Hematopoietic multipotent progenitor cell treated with erythropoietin and hydrocortisone succinate and interleukin-3 and kit ligand, for 17 days (in vitro differentiated cells): ENCODE measurements around the gene BSND.
"Not testable (repeated sequence)": the region's sequence is repeated elsewhere in the genome, so short reads cannot be mapped to it uniquely, and the experiment has no call there.

Source experiments
- DNase-seq: peaks from one replicate; pipeline ENCODE4 v3.0.0-alpha.2; 2015; ENCODE audit warnings: low spot score

The BSND gene

DNA sequence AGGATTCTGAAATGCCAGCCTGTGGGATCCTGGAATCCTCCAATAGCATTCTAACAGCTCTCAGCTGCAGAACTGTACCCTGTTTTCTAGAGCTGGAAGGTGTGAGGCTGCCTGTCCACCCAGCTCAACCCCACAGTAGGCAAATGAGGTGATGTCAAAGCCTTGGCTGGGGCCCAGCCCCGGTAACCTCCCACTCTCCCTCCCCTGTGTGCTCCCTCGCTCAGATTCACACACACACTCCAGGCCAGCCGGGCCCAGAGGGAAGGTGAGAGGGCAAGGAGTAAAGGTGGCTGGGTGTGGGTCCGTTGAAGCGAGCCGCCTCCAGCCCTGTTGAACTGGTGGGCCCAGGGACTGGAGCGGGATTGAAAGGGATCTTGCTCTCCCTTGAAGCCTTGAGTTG lies at the start of gene BSND:
Gene BSND (plus strand): TSS at position 257 of the 400 bp plus-strand sequence. CDS start 254 bp downstream, outside the sequence.
- DNase-seq, result no peak

DNA sequence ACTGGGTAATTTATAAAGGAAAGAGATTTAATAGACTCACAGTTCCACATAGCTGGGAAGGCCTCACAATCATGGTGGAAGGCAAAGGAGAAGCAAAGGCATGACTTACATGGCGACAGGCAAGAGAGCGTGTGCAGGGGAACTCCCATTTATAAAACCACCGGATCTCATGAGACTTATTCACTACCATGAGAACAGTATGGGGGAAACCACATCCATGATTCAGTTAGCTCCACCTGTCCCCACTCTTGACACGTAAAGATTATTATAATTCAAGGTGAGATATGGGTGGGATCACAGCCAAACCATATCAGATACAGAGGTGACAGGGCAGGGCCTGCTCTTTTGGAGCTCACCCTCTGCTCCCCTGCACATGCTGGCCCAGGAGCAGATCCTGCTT lies 49.7 kb upstream of the BSND start:
- no peak for DNase-seq

DNA sequence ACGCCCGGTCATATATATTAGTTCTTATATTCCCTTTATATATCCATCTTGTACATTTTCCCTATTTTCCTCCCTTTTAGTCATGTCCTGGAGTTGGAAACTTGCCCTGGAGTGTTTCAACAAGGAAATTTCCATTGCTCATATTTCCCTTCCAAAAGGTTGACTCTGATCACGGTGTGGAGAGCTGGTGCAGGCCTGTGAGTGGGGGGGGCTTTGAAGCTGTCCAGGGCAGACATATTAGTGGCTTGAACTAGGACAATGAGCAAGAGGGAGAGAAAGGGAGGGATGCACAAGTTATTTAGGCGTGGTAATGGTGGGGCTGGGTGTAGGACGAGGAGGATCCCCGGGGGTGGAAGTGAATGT lies 48.7 kb upstream of the BSND start:
- DNase-seq, result no peak

DNA sequence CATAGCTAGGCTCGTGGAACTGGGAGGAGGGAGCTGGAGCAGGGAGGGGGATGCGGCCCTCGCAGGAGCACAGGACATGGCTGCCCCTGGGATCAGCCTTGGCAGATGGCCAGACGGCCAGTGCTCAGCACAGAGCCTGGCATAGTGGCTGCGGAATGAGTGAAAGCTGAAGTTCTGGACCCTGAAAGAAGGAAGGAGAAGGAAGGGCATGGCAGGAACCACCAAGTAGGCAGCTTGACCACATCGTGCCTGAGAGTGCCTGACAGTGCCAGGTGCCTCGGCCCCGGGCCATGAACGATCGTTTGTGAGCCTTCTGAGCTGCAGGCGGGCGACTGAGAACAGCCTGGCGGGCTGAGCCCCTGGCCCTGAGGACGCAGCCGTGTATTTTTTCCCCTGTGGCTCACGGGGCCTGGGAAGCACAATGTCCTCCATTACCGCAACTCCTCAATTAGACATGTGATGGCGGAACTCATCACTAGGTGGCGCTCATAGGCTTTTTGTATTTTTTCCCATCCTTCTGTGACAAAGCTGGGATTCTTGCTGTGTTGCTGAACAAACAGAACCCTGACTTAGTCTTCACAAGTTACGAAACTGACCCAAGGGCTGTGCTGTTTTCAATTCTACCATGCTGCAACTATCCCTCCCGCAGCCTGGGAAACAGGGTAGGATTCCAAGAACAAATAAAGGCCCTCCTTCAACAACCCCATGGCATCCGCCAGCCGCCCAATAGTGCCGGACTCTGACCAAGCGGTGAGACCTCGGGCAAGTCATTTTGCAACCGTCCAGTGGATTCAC lies 48.2 kb upstream of the BSND start:
- DNase-seq, result peak; percentile 49

DNA sequence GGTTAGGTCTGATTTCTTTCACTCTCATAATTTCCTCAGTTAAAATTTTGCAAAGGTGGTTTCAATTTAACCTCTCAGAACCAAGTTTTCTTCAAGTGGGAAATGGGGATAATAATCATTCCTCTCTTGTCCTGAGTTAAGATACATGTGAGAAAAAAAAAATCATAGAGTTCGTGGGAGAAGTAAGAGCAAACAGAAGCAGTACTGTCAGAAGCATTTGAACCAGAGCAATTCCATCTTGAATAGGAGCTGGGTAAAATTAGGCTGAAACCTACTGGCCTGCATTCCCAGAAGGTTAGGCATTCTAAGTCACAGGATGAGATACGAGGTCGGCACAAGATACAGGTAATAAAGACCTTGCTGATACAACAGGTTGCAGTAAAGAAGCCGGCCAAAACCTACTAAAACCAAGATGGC lies 46.9 kb upstream of the BSND start:
- no peak for DNase-seq

DNA sequence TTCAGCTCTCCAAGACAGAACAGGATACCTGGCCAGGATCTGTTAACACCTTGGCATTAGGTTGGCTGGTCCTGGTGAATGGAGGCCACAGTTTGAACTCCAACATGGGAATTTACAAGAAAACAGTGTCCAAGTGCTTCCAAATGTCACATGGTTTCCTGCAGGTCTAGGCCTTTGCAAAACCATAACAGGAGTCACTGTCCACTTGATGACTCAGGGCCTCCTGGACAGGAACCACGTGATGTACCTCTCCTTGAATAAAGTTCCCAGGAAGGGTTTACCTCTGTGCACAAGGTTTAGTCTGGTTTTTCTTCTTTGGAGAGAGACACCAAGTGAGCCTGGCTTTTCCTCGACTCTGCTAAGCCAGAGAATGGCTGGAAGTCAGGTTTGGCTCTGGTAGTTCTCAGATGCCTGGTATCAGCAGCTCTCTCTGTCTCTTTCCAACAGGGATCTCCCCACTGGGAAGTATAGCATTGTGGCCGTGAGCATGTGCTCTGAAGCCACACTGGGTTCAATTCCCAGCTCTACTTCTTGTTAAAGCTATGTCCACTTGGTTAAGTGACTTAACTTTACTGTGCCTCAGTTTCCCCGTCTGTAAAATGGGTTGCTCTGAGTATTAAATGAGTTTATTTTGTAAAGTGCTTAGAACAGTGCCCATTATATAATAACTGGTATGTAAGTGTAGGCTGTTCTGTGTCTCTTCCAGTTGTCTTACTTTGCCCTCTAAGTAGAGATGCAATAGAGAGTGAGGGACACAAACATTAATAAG lies 45.6 kb upstream of the BSND start:
- DNase-seq, result no peak

DNA sequence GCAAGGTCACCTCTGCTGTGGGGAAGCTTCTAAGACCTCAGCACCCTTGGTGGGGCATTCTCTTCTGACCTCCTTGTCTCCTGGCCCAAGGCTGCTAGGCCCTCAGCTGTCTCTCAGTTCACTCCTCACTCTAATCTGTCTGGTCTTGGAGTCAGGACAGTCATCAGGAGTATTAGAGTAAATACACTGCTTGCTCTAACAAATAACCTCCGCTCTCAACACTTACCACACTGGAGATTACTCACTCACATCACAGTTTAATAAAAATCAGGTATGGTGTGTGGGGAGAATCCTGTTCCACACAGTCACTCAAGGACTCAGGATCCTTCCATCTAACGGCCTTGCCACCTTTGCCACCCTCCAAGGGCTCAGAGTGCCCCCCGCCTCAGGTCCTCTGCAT lies 44.9 kb upstream of the BSND start:
- no peak for DNase-seq

DNA sequence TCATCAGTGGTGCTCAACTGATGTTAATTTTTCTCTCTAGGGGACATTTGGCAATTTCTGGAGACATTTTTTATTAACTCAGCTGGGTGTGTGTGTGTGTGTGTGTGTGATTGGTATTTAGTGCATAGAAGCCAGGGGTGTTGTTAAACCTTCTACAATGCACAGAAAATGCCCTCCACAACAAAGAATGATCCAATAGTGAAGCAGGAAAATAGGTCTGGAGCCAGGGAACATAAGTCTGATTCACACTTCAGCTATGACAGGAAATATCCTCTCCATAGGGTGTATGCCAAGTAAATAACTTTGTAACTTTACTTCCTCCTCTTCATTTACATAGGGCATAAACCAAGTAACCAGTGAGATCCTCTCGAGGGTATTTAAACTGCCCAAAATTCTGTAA lies 43.4 kb upstream of the BSND start:
- DNase-seq, result no peak

DNA sequence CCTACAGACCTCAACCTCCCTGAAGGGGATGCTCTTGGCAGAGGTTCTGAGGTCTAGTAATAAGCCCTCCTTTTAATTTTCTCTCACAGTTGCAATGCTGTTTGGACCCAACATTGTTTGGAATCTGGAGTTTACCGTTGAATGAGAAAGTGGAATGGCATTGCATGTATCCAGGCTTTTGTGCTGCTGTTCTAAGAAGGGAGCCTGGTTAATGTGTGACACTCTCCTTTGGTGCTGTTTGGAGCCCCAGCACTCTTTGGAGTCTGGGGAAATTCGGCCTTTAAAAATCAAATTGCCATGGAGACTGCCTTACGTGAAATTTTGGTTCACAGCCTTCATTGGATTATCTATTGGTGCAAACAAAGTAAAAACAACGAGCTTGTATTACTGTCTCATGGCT lies 42.0 kb upstream of the BSND start:
- DNase-seq, result no peak

DNA sequence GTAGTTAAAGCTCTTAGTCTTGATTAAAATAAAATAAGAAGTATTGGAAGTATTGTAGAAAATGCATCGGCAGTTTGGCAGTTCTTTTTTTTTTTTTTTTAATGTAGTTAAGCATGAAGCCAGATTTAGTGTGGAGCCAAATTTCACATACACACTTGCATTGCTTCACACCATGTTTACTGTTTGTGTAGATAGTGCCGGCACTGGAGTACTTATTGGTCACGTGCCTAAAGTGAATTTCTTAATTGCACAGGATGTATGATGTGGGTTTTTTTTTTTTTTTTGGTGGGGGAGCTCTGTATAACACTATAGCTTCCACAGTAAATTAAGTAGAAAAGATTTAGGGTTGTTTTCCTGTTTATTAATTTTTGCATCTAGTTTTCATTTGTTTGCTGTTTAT lies 39.5 kb upstream of the BSND start:
- DNase-seq, result no peak

DNA sequence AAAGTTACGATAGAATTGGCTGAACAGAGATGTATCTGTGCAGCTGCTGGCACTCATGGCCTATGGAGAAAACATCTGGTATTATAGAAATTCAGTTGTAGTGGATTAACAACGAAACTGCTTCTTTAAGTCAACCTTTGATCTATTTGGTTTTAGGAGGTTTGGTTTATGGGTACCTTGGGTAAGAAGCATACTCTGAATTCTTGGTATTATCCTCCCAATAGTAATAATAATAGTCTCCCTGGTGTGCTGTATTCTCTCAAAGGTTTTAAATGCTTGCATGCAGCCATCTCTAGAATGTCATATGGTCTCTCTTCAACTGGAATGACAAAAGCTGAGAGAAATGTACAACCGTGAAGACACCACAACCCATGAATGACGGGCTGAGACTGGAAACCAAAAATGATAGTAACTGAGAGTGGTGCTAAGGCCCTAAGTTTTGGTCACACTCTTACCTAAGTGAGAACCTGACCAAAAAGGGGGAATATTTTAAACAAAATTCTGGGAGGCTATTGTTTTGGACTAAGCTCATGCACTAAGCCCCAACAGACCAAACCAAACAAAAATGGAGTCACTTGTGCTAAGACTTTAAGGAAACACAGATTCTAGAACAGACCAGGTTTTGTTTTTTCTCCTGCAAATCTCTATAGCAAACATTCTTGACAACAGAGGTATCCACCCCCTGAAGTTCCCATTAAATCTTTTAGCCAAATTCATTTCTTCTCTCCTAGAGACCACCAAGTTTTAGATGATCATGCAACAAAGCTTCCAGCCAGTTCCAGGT lies 35.9 kb upstream of the BSND start:
- no peak for DNase-seq

DNA sequence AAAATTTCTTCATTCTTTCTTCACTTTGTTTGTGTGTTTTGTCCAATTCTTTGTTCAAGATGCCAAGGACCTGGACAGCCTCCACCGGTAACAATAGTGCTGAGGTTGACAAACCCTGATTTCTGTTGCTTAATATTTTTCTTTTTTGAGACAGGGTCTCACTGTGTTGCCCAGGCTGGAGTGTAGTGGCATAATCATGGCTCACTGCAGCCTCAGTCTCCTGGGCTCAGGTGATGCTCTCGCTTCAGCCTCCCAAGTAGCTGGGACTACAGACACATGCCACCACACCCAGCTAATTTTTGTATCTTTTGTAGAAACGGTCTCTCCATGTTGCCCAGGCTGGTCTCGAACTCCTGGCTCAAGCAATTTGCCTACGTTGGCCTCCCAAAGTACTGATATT lies 34.9 kb upstream of the BSND start:
- DNase-seq, result not testable (repeated sequence)

DNA sequence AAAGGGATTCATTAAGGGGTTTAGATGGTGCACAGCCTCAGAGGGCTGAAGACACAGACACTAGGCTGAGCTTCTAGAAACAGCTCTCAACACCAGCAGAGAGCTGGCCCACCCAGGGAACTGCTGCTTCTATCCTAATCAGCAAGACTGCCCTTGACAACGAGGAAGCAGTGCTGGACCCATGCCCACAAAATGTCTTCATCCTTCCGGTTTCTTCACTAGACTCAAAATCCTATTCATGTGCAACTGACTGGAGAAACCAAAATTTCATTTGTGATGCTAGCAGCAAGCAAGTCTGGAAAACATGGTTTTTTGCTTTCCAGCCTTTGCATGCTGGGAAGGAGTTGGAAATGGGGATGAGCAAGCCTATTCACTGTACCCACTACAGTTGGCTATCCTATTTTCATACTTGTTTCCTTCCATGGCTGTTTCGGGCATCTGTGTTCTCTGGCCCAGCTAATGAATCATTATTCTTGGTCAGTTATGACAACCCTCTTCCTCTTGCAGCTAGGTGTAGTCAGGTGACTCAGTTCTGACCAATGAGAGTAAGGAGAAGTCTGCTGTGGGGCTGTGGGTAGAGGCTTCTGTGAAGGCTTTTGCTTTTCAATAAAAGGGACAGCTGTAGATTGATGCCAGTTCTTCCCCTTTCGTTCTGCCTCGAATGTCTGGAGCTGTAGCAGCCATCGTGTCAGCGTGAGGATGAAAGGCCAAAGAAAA lies 33.0 kb upstream of the BSND start:
- no peak for DNase-seq

DNA sequence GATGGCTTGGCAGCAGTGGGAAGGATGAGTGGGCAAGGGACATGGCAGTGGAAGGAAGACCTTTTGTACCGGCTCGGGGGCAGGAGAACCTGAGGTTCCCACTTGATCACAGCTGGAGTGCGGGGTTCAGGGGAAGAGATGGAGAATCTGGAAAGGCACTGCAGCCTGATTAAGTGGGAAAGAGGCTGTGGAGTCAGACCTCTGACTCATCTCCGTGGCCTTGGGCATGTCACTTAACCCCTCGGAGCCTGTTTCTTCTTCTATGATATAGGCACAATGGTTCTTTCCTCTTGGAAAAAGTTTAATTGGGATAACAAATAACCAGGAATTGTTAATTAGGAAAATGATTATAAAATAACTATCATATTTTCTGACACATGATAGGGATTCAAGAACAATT lies 31.4 kb upstream of the BSND start:
- no peak for DNase-seq

DNA sequence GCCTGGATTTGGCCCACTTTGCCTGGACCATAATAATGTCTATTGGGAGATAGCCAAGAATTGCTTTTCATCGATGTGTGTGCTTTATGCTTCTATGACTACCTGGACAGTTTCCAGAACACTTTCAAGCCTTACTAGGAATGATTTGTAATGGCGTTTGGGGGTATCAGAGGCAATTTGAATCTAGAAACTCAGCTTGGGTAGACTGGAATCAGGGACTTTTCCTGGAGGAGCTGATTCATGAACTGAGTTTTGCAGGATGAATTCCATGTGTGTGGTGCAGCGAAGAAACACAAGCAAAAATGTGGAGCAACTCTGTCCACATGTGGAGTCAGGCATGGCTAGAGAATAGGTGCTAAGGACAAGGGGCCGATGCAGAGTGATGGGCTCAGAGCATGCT lies 30.2 kb upstream of the BSND start:
- DNase-seq, result no peak

DNA sequence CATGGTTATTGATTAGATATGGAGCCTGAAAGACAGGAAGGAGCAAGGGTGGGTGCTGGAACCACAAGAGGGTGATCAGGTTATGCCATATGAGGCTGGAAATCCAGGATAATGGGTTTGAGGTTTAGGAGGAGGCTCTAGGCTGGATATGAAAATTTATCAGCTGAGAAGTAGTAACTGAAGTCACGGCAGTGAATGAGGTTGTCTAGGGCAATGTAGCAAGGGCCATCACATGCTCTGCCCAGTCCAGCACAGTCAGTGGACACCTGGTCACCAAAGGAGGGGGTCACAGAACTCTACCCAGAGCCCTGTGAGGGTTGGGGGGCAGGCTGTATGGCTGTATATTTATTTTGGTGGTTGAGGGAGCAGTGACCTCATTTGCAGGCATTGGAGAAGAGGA lies 28.9 kb upstream of the BSND start:
- no peak for DNase-seq

DNA sequence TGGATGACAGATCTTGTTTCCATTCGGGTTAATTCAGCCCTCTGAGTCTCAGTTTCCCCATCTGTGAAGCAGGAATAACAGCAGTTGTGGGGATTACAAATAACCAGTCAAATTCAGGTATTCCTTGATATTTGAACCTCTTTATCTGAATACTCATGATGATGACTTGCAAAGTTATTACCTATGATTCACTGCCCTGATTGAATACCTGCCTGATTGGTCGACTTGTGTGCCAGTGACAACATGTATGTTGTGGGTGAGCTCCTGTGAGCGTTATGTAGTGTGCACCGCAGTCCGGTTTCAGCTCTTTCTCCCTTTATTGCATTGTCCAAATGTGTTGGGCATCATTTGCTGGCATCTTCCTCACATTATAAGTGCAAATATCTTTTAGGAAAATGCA lies 27.8 kb upstream of the BSND start:
- DNase-seq, result no peak

DNA sequence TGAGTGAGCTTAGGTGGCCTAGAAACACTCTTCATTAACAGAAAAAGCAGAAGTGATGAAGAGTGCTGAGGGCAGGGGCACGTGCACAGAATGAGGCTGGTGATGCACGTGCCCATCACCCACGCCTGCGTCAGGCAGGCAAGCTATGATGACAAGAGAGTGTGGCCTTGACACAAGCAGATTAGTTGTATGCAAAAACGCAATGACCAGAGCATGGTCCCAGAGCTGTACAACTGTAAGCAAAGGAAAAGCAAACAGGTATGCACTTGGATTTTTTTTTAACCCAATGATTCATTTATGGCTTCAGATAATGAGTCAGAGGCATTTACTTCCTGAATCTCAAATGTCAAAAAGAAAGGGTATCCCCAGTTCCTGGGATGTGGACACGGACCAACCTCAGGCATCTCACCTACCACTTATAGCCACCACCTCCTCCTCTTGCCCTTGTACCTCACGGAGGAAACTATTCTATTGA lies 27.4 kb upstream of the BSND start:
- no peak for DNase-seq

DNA sequence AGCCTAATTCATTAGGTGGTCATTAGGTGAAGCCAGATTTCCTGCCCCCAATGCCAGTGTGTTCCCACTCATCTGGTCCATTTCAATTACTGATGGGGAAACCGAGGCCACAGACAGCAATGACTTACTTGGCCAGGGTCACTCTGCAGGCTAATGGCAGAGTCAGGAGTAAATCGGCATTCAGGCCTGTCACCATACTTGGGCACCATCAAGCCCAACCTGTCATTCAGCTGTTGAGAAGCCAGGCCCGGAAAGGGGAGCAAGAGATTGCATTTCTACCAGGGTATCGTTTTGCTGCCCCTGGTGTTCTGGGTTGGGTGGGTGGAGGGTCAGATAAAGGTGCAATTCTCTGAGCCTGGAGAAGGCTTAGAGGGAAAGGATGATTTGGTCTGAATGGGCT lies 26.3 kb upstream of the BSND start:
- DNase-seq, result no peak

DNA sequence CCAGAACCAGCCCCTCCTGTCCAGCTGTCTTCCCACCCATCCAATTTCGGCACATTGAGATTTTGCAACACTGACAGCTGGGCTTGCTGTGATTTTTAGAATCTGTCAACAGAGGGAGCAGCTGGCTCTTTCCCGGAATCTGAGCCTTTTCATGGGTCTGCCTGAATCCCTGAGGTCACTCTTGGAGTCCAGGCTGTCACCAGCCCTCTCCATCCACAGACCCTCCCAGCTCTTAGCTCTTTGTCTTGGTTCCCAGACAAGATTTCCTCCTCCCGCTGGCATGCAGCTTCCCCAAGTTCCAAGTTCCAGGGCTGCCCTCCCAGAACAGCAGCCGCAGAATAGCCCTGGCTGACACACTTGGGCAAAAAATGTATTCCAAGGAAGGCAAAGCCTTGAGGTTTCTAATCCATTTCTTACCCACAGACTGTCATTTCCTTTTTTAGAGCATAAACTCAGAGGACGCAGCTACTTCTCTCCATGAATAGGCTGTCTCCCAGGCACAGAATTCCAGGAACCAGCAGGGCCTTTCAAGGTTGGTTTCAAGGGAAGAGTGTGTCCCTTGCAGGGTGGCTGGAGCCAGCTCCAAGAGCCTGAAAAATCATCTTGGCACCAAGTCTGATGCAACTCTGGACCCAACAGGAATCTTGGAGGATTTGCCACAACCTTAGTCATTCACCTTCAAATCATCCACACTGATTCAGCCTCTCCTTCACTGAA lies 25.4 kb upstream of the BSND start:
- no peak for DNase-seq

DNA sequence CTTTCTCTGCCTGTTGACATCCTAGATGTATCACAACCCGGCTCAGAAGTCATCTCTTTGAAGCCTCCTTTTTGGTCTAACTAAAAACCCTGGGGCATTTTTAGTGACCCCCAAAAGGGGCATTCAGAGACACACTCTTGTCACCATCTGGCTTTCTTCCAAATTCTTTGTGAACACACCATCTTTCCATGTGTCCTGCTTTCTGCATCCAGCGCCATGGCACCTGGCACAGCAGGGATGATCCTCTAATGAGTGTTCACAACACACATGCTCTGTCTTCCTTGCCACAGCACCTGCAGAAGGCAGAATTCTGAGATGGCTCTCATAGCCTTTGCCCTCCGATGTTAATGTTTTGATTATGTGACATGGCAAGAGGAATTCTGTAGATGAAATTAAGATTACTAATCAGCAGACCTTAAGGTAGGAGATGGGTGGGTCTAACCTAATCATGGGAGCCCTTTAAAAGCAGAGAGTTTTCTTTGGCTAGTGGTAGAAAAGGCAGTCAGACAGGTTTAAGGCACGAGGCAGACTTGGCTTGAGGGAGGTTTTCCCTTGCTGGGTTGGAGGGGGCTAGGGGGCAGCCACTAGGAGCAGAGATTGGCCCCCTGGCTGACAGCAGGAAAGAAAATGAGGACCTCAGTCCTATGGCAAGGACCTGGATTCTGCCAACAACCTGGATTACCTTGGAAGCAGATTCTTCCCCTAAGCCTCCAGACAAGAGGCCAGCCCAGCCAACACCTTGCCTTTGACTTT lies 23.2 kb upstream of the BSND start:
- no peak for DNase-seq
